Neural cell (in vitro differentiated cells): ENCODE data around the gene ARHGEF37. TPM values are rescaled to one million over a fixed set of nuclear protein-coding genes. Genes with fewer than 3 reads are reported as not detected.

Source experiments
- H2AFZ ChIP-seq: fragments of 200-600, 300-800 bp; sonication (generic), shearing (Covaris generic); 2 replicates; pipeline ENCODE4 v1.6.0; 2014; ENCODE audit warnings: low read depth, mild to moderate bottlenecking, antibody characterized with exemption, low read length, moderate library complexity
- H3F3A ChIP-seq: fragments of 200-600 bp; shearing (Covaris generic); 2 replicates; pipeline ENCODE4 v1.6.1; 2016; ENCODE audit warnings: mild to moderate bottlenecking, moderate library complexity, mixed read lengths, antibody characterized with exemption, low read length; ENCODE audit not compliant: insufficient read depth, poor library complexity, severe bottlenecking
- H3K27ac ChIP-seq: fragments of 200-600, 300-800 bp; sonication (generic), shearing (Covaris generic); 2 replicates; pipeline ENCODE4 v1.5.1; 2014; ENCODE audit warnings: mild to moderate bottlenecking, low read length, moderate library complexity
- H3K27me3 ChIP-seq: fragments of 300-800, 200-600 bp; sonication (generic), shearing (Covaris generic); 2 replicates; pipeline ENCODE4 v1.6.0; 2014; ENCODE audit warnings: mild to moderate bottlenecking, low read depth, low read length, moderate library complexity; ENCODE audit not compliant: insufficient read depth
- H3K36me3 ChIP-seq: fragments of 300-800, 200-600 bp; sonication (generic), shearing (Covaris generic); 2 replicates; pipeline ENCODE4 v1.5.1; 2014; ENCODE audit warnings: mild to moderate bottlenecking, antibody characterized with exemption, low read length, moderate library complexity; ENCODE audit not compliant: insufficient read depth
- H3K4me2 ChIP-seq: fragments of 300-800, 200-600 bp; sonication (generic), shearing (Covaris generic); 2 replicates; pipeline ENCODE4 v1.6.0; 2014; ENCODE audit warnings: mild to moderate bottlenecking, low read length
- H3K4me3 ChIP-seq: fragments of 300-800, 200-600 bp; sonication (generic), shearing (Covaris generic); 2 replicates; pipeline ENCODE4 v1.5.1; 2014; ENCODE audit warnings: mild to moderate bottlenecking, low read length, moderate library complexity
- H3K79me2 ChIP-seq: fragments of 200-600 bp; shearing (Covaris generic); replicated peaks from 2 replicates; pipeline ENCODE4 v1.6.0; 2014; ENCODE audit warnings: mild to moderate bottlenecking, low read length, moderate library complexity; ENCODE audit not compliant: insufficient read depth
- H3K9ac ChIP-seq: fragments of 300-800, 200-600 bp; sonication (generic), shearing (Covaris generic); 2 replicates; pipeline ENCODE4 v1.6.1; 2016; ENCODE audit warnings: mild to moderate bottlenecking, low read length, mixed read lengths
- H3K9me2 ChIP-seq: fragments of 200-600 bp; shearing (Covaris generic); 2 replicates; pipeline ENCODE4 v1.6.1; 2016; ENCODE audit warnings: mild to moderate bottlenecking, low read length, mixed read lengths; ENCODE audit not compliant: insufficient read depth
- H3K9me3 ChIP-seq: fragments of 200-600, 300-800 bp; sonication (generic), shearing (Covaris generic); 2 replicates; pipeline ENCODE4 v1.6.1; 2016; ENCODE audit warnings: mild to moderate bottlenecking, mixed run types, low read length, moderate library complexity, mixed read lengths
- H4K20me1 ChIP-seq: fragments of 200-600 bp; shearing (Covaris generic); 2 replicates; pipeline ENCODE4 v1.6.1; 2016; ENCODE audit warnings: mild to moderate bottlenecking, mixed run types; ENCODE audit not compliant: insufficient read depth
- CTCF ChIP-seq: fragments of 450-650 bp; IDR thresholded peaks from 2 replicates; pipeline ENCODE4 v1.5.1; 2014; ENCODE audit warnings: antibody characterized with exemption, mild to moderate bottlenecking, moderate library complexity; ENCODE audit not compliant: poor library complexity, severe bottlenecking
- EP300 ChIP-seq: fragments of 450-650 bp; conservative IDR thresholded peaks from 2 replicates; pipeline ENCODE4 v1.6.1; 2014; ENCODE audit warnings: antibody characterized with exemption, mild to moderate bottlenecking, moderate library complexity; ENCODE audit not compliant: poor library complexity, severe bottlenecking
- EZH2 ChIP-seq: fragments of 200-600, 300-800 bp; shearing (Covaris generic), sonication (generic); IDR thresholded peaks from 2 replicates; pipeline ENCODE4 v1.6.1; 2014; ENCODE audit warnings: antibody characterized with exemption, low read length, borderline replicate concordance, mild to moderate bottlenecking; ENCODE audit not compliant: insufficient read depth, poor library complexity, severe bottlenecking
- MXI1 ChIP-seq: fragments of 450-650 bp; conservative IDR thresholded peaks from 2 replicates; pipeline ENCODE4 v1.6.1; 2014; ENCODE audit warnings: antibody characterized with exemption, mild to moderate bottlenecking; ENCODE audit not compliant: poor library complexity, severe bottlenecking
- POLR2AphosphoS5 ChIP-seq: IDR thresholded peaks from 2 replicates; pipeline ENCODE4 v1.6.1; 2012
- RAD21 ChIP-seq: fragments of 450-650 bp; conservative IDR thresholded peaks from 2 replicates; pipeline ENCODE4 v1.6.1; 2014; ENCODE audit warnings: antibody characterized with exemption, mild to moderate bottlenecking, moderate library complexity
- SMC3 ChIP-seq: fragments of 450-650 bp; conservative IDR thresholded peaks from 2 replicates; pipeline ENCODE4 v1.6.1; 2014; ENCODE audit warnings: antibody characterized with exemption, mild to moderate bottlenecking, moderate library complexity; ENCODE audit not compliant: poor library complexity
- TAF1 ChIP-seq: IDR thresholded peaks from 2 replicates; pipeline ENCODE4 v1.6.1; 2012; ENCODE audit warnings: low read depth
- polyA plus RNA-seq: library from polyadenylated mRNA; depleted of rRNA; stranded (reverse); fragments of >200 nt; gene quantifications from 2 replicates; pipeline ENCODE4 v1.2.3, GENCODE V29; 2014
- TF ChIP-seq, protein P1 (sequence below): IDR thresholded peaks from 2 replicates; pipeline ENCODE4 v1.6.1; 2012; ENCODE audit warnings: borderline replicate concordance

Gene ARHGEF37
- polyA plus RNA-seq, 1 donor from 2014 or later, result 0.53 TPM

DNA sequence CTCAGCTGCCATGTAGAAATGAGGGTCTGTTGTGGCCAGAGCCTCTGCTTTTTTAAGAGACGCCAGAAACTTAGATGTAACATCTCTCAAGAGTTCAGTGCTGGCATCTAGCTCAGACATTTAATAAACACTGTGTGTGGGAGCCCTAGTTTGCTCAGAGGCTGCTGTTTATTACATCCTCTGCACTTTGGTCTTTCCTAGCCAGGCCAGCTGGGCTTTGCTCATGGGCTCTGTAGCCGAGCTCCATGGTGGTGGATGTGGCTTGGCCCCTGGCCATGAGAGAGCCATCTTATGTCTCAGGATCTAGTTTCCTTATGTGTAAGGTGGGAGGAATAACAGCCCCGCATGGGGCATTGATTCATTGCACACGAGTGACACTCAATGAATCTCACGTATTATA, 30.0 kb downstream of the ARHGEF37 start:
- Histone ChIP-seq H3K27me3 (no peaks in the 10 kb centered on the region), H2AFZ (no peak overlapping the region), H3K4me2 (no peak overlapping the region), H3K9me2 (no peaks in the 10 kb centered on the region), H3K27ac (no peak overlapping the region), H3K36me3 (no peaks in the 10 kb centered on the region), H4K20me1 (no peaks in the 10 kb centered on the region), H3F3A (no peaks in the 10 kb centered on the region), H3K79me2 (no peaks in the 10 kb centered on the region), H3K4me3 (no peak overlapping the region), H3K9me3 (no peaks in the 10 kb centered on the region), H3K9ac (no peak overlapping the region)
- TF ChIP-seq EP300 (no peak), RAD21 (no peak), MXI1 (no peak)

DNA sequence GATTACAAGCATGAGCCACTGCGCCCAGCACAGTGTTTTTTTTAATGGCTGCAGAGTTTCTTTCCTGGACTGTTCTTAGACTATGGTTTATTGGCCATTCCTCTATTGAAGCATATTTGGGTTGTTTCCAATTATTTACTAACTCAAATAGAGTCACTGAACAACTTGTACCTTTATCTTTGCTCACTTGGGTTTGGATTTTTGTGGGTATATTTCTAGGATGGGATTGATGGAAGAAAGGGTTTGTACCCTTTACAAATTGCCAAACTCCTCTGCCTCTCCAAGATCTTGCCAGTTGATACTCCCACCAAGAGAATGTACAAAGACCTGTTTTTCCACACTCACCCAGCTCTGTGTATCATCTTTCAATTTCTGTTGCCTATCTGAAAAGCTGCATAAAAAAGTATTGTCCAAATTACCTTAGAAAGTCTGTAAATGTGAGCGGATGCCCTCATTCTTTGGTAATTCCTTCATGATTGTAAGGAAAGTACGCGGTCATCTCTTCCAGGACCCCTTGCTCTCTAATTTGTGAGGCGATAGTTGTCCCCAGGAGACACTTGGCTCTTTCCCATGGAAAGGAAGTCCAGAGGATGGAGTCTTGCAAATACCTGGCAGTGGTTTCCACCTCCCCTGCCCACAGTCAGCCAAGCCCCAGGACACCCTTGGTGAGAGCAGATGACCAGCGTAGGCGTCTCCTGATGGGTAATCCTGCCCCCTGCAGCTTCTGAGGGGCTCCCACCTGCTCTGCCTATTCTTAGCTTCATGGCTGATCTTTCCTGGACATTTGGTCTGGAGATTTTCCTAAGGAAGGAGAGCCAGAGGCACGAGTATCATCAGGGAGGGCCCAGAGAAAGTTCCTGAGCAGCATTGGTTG, 33.0 kb downstream of the ARHGEF37 start:
- Histone ChIP-seq H3K27me3 (no peaks in the 10 kb centered on the region), H3K36me3 (no peaks in the 10 kb centered on the region), H3K79me2 (no peaks in the 10 kb centered on the region), H2AFZ (no peak overlapping the region), H3K9me2 (no peaks in the 10 kb centered on the region), H4K20me1 (no peaks in the 10 kb centered on the region), H3K9me3 (no peaks in the 10 kb centered on the region), H3K9ac (no peak overlapping the region), H3F3A (no peaks in the 10 kb centered on the region), H3K4me2 (no peak overlapping the region), H3K4me3 (no peak overlapping the region), H3K27ac (no peak overlapping the region)
- TF ChIP-seq CTCF, result no peak

- no peaks in the 10 kb centered on the region for H3K36me3 ChIP-seq
- H3K9ac ChIP-seq, result no peak overlapping the region
- no peaks in the 10 kb centered on the region for H3K9me3 ChIP-seq
- no peak overlapping the region for H3K4me3 ChIP-seq
- no peak overlapping the region for H3K4me2 ChIP-seq
- H3F3A ChIP-seq, result no peaks in the 10 kb centered on the region
- no peak overlapping the region for H3K27ac ChIP-seq
- no peaks in the 10 kb centered on the region for H4K20me1 ChIP-seq
- no peak overlapping the region for H2AFZ ChIP-seq
- TF ChIP-seq POLR2AphosphoS5 (no peak), RAD21 (no peak), TAF1 (no peak), EZH2 (no peak), CTCF (no peak), SMC3 (no peak), MXI1 (no peak), EP300 (no peak)
- TF ChIP-seq, protein P1, sequence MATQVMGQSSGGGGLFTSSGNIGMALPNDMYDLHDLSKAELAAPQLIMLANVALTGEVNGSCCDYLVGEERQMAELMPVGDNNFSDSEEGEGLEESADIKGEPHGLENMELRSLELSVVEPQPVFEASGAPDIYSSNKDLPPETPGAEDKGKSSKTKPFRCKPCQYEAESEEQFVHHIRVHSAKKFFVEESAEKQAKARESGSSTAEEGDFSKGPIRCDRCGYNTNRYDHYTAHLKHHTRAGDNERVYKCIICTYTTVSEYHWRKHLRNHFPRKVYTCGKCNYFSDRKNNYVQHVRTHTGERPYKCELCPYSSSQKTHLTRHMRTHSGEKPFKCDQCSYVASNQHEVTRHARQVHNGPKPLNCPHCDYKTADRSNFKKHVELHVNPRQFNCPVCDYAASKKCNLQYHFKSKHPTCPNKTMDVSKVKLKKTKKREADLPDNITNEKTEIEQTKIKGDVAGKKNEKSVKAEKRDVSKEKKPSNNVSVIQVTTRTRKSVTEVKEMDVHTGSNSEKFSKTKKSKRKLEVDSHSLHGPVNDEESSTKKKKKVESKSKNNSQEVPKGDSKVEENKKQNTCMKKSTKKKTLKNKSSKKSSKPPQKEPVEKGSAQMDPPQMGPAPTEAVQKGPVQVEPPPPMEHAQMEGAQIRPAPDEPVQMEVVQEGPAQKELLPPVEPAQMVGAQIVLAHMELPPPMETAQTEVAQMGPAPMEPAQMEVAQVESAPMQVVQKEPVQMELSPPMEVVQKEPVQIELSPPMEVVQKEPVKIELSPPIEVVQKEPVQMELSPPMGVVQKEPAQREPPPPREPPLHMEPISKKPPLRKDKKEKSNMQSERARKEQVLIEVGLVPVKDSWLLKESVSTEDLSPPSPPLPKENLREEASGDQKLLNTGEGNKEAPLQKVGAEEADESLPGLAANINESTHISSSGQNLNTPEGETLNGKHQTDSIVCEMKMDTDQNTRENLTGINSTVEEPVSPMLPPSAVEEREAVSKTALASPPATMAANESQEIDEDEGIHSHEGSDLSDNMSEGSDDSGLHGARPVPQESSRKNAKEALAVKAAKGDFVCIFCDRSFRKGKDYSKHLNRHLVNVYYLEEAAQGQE, result no peak
- H3K27me3 ChIP-seq, result no peaks in the 10 kb centered on the region
- no peaks in the 10 kb centered on the region for H3K79me2 ChIP-seq
- H3K9me2 ChIP-seq, result no peaks in the 10 kb centered on the region
Measured at GRCh38 chr5:149615976-149616375, 34.7 kb downstream of the ARHGEF37 start.
